C4-2B (cell line): ENCODE data around the gene SOWAHB.

ENCODE experiments used
- CTCF ChIP-seq: fragments of 450-650 bp; conservative IDR thresholded peaks from 2 replicates; pipeline ENCODE4 v1.5.1; 2017; ENCODE audit warnings: mild to moderate bottlenecking
- ZFX ChIP-seq: fragments of 450-650 bp; IDR thresholded peaks from 2 replicates; pipeline ENCODE4 v1.6.1; 2017

GRCh38 chr4:76850010-76850441, 47.9 kb downstream of the SOWAHB start:
- TF ChIP-seq CTCF, result no peak
- TF ChIP-seq ZFX, result no peak
